Left ventricle myocardium superior (tissue), 1 donor: ENCODE data around the gene GALNT13. TPM values are rescaled to one million over a fixed set of nuclear protein-coding genes. Genes with fewer than 3 reads are reported as not detected.

Experiments used
- ATAC-seq: fragments of 200-7000 bp; cut with Tn5 transposase; one replicate; pipeline ENCODE4 v1.9.1; 2020; ENCODE audit warnings: mild to moderate bottlenecking, moderate library complexity
- DNase-seq: peaks from one replicate; pipeline ENCODE4 v3.0.0-alpha.2; 2020
- intact Hi-C: fragments of 100-400 bp; cut with micrococcal nuclease; formaldehyde crosslinking; loops from one replicate; pipeline ENCODE4 v1.11.0; 2022
- total RNA-seq: library from RNA; stranded (reverse); fragmentation: NEBNext Ultra II Directional; extraction: Animal tissue kit (Norgen Biotek cat#: 25700); gene quantifications from one replicate; pipeline ENCODE4 v1.2.1, GENCODE V29; 2021
- donor health status: DM: no; HTN: yes; CAD: no; lungs with severe emphysema.

Gene GALNT13
- total RNA-seq, 1 donor from 2014 or later = 0.15 TPM

DNA sequence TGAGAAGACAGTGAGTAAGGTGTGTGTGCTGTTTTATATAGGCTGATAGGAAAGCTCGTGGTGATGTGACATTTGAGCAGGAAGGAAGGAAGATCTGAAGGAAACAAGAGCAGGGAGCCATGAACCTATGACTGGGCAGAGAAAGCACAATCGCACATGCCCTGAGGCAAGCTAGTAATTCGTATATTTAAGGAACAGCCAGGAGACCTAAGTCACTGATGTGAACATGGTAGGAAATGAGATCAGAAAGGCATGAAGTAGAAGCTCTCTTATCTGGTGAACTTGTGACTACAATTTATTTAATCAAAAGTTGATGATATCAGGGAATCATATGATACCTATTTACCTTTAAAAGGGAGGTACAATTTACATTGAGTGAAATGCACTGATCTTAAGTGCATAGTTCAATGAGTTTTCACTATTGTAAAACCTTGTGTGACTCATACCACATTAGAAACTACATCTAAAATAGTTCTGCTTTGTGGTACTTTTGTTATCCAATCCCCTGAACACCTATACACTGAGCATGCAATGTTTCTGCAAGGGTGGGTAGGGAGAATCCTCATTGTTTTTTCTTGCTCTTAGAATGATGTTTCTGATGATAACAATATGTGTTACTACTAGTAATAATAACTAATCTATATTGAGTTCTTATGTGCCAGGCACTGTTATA, 67.5 kb downstream of the GALNT13 start:
- ATAC-seq = no peak
- DNase-seq = no peak
- intact Hi-C loops = no loop called here

DNA sequence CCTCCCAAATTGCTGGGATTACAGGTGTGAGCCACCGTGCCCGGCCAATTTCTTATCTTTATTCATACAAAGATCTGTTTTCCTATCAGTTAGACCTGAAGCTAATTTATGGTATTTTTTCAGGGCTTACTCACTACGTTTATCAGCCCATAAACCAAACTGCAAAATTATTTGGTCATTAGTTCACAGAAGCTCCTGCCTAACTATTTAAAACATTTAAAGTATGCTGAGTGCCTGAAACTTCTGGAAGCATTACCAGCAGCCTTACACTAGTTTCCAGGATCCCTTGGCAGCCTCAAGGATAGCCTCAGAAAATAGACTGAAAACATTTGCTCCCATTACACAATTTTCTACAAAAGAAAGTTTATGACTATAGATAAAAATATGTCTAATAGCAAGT, 68.8 kb downstream of the GALNT13 start:
- intact Hi-C loops = no loop called here
- ATAC-seq (no peak), DNase-seq (no peak)

DNA sequence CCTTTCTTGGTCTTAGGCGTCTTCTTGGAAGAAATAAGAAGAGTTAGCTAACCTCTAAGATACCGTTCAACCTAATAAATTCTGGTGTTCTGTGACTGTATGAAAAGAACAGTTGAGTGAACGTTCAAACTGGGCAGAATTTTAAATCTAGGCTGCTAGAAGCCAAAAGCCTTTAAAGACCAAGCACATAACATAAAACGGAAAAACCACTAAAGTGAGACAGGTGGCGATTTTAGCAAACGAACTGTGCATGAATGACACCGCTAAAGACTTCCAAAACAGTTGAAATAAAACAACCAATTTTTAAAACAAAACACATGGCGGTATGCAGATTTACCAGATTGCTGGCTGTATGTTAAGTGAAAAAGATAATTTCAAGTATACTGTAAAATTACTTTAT, 73.1 kb downstream of the GALNT13 start:
- ATAC-seq = no peak
- intact Hi-C loops = no loop called here
- no peak for DNase-seq

DNA sequence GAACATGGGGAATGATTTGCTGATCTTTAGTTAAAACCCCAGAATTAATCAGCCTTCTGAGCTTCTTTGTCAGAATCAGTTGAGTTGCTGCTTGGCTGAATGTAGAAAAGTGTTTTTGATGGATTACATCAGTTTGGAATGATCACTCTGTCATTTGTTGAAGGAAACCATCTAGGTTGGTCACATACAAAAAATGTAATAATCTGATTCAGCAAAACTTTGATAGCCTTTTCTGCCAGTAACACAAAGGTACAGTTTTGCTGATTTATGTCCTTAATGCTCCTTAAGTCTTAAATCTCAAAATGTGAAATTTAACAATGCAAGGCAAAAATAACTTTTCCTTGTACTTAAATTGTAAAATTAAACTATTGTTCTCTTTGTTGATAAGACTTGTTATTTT, 74.3 kb downstream of the GALNT13 start:
- intact Hi-C loops = no loop called here
- ATAC-seq (no peak), DNase-seq (no peak)

DNA sequence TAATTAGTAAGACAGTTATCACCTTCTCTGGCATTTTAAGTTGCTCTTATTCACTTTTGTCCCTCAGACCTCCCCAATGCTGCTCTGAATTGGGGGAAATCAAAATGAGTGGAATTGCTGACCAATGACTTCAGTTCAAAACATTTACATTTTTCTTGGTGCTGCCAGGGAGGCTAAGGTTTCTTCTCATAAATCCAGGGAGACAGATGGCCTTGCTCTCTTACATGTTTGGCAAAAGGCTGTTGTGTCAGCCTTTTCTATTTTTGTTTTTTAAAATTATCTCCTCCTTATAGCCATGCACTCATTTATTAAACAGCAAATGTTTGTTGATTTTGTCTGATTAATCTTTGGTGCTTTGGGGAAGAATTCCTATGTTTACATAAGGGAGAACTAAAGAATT, 82.0 kb downstream of the GALNT13 start:
- intact Hi-C loops = no loop called here
- DNase-seq (no peak), ATAC-seq (no peak)

DNA sequence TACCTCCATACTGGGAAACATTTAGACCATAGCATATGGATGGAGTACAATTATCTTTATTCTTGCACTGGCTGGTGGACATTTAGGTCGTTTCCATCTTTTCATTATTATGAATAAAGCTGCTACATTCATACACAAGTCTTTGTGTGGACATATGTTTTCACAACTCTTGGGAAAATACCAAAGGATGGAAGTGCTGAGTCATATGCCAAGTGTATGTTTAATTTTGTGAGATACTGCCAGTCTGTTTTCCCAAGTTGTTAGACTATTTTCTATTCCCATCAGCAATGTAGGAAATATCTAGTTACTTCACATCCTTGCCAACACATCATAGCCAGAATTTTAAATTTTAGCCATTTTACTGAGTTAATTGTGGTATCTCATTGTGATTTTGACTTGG, 91.5 kb downstream of the GALNT13 start:
- ATAC-seq (no peak), DNase-seq (no peak)
- intact Hi-C loops = no loop called here

DNA sequence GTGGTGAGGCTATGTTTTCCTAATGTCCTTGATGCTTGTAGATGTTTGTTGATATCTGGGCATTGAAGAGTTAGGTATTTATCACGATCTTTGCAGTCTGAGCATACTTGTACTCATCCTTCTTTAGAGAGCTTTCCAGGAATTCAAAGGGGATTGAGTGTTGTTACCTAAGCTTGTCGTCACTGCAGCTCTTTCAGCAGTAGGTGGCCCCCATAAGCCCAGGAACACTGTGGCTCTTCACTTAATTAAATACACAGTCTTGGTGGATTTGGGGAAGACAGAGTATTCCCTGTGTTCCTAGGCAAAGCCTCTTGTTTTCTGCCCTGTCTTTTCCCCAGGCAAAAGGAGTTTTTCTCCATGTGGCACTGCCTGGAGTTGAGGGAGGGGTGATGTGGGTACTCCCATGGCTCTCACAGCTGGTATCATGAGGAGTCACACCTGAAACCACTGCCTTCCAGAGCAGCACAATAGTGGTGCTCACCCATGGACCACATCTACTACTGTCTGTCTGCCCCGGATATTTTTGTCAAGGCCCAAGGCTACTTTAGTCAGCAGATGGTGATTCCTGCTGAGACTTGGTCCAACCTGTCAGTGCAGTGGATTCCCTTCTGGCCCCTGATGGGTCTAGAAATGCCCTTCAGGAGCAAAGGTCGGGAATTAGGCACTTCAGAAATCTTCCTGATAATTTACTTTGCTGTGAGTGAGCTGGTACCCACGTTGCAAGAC, 95.7 kb downstream of the GALNT13 start:
- intact Hi-C loops = no loop called here
- DNase-seq = no peak

DNA sequence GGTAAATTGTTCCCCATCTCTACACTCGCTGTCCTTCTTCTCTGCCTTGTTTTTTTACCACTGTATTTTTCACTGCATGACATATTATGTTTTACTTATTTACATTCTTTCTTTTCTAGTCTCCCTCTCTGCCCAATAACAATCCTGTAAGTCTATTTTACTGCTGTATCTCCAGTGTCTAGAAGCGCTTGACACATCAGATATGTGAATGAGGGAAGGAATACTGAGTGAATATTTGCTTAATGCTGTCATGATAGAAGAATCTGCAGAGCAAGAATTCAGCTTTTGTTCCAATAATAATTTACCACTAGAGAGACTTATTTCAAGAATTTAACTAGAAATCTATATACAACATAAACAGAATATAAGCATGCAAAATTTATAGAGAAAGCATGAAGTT, 99.5 kb downstream of the GALNT13 start:
- DNase-seq = no peak
- no peak for ATAC-seq
- intact Hi-C loops = no loop called here

More for the DNA sequence above, 95.7 kb downstream of the GALNT13 start:
- ATAC-seq = no peak

DNA sequence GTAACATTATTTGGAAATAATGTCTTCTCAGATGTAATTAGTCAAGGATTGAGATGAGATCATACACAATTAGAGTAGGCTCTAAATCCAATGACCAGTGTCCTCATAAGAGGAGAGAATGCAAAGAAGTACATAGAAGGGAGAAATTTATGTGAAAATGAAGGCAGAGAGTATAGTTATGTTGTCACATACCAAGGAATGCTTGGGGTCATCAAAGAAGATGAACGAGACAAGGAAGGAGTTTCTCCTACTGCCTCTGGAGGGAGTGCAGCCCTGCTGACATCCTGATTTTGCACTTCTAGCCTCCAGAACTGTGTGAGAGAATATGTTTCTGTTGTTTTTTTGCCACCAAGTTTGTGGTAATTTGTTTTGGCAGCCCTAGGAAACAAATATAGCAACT, 100.1 kb downstream of the GALNT13 start:
- ATAC-seq (no peak), DNase-seq (no peak)
- intact Hi-C loops = no loop called here

DNA sequence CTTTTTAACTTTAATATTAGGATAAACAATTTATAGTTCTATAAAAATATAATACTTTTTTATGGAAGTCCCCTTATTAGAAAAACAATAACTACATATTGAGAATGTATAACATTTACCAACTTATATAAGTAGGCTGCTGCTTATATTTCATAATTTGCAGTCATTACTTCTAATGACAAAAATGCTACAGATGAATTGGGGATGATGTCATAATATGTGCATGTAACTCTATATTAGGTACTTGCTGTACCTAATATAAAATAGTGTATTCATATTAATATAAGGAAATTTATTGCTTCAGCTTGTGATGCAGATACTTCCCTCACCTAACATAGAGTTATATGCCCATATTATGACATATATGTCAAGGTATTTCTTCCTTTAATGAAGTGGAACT, 100.7 kb downstream of the GALNT13 start:
- intact Hi-C loops = no loop called here
- DNase-seq (no peak), ATAC-seq (no peak)

DNA sequence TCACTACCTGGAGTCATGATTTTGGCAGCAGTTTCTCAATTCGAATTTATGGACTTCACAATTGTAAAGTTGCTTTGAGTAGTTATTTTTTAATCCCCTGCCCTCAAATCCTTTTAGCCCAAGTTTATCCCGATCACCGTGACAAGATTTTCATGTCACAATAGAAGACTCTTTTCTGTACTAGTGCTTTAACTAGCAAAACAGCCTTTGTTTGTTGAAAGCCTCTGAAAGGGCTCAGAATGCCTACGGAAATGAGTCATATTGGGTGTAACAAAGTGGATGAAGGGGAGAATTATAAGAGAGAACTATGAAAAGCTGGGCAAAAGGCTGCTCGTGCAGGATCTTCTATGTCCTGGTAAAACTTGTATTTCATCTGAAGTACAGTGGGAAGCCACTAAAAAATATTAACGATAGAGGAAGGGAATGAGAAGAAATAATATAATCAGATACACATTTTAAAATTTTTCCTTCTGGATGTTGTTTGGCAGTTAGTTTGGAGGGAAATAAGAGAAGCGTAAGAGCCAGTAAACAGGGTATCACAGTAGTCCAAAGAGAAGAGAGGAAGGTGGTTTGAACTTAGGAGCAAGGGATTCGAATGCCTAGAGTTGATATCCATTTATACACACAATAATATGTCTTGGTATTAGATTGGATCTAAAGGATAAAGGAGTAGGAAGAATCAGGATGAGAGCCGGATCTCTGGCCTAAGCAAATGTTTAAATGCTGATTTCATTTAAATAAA, 114.9 kb downstream of the GALNT13 start:
- intact Hi-C loops = no loop called here
- DNase-seq (no peak), ATAC-seq (no peak)

DNA sequence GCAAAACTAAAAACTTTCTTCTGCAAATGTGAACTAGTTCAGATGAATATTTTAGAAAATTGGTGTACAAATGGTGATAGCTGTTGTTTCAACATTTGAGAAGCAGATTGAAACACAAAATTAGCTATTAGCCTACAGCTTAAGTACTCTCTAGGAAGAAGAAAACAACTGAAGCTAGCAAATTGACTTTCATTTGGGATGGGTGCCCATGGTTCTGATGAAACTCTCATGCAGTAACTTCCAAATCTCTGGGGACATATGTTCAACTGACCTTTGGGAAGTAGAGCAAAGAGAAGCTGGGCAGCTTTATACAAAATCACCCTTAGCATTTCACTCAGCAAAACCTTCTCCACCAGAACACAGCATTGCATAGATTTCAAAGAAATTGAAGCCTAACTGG, 119.0 kb downstream of the GALNT13 start:
- DNase-seq = no peak
- intact Hi-C loops = no loop called here
- ATAC-seq = no peak

DNA sequence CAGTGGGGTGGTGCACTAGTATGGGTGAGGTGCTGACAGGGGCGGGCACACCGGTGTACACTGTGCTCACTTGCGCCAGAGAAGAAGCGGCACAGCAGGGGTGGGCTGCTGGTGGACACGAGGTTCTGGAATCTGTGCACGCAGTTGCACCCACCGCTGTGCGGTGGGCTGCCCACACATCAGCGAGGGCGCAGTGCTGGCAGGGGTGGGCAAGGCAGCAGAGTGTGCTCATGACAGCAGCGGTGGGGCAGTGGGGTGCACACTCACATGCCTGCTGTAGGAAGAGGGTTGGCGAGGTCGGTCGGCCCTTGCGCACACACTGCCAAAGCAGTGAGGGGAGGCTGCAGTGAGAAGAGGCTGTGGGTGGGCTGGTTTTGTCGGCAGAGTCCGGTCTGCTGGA, 141.8 kb downstream of the GALNT13 start:
- intact Hi-C loops = no loop called here
- no peak for DNase-seq
- ATAC-seq = no peak

DNA sequence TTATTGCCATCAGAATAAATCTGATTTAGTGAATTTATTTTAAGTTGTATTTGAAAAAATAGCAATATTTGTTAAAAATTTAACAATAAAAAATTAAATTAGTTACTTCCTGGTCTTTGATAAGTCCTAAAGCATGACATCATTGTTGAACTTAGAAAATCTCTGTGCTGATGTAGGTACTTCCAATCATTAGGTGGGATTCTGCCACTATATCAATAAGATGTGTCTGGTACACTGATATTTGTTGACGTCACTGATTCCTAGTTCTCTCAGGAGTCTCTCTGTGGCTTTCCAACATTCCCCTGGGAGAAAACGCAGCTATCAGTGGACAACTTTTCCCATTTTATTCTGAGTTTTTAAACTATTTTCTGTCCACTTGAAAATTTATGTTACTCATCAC, 143.5 kb downstream of the GALNT13 start:
- no peak for ATAC-seq
- no peak for DNase-seq
- intact Hi-C loops = no loop called here

DNA sequence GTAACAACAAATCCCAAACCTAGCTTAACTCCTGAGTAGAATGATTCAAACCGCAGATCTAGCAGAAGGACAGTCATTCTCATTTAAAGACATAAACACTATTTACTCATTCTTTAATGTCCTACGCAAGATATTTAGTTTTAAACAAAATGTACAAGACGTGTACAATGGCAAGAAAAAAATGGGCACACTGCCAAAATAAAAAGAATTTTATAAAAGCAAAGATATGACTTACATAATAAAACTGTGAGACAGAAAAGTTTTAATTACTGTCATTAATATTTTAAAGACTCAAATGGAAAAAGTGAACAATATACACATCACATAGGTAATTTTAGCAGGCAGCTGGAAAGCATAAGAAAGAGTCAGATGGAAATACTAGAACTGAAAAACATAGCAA, 157.8 kb downstream of the GALNT13 start:
- DNase-seq (no peak), ATAC-seq (no peak)
- intact Hi-C loops = no loop called here

DNA sequence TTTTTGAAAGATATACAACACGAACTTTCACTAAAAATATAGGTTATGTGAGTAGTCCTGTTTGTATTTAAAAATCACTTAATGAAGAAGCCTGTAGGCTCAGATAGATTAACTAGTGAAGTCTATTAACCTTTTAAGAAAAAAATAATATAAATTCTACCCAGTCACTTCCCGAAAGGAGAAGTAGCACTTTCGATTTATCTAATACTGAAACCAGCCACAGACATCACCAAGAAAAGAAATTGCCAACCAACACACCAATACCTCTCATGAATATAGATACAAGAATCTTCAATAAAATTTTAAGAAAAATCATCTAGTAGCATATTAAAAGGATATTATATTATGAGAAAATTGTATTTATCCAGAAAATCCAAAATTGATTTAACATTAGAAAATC, 160.5 kb downstream of the GALNT13 start:
- ATAC-seq = no peak

DNA sequence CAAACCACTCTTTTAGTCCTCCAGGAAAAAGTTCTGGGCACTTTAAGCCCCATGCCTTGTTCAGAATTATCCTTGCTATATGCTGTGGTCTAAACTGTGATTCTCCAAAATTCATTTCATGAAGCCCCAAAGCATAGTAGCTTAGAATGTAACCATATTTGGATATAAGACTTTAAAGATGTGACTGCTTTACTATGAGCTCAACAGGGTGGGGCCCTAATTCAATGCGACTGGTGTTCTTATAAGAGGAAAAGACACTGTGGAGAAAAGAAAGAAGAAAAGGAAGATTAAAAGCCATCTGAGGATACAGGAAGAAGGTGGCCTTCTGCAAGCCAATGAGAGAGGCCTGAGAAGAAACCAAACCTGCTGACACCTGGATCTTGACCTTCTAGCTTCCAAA, 174.8 kb downstream of the GALNT13 start:
- ATAC-seq = no peak
- intact Hi-C loops = no loop called here
- no peak for DNase-seq

More for the DNA sequence above, 160.5 kb downstream of the GALNT13 start:
- no peak for DNase-seq
- intact Hi-C loops = no loop called here

DNA sequence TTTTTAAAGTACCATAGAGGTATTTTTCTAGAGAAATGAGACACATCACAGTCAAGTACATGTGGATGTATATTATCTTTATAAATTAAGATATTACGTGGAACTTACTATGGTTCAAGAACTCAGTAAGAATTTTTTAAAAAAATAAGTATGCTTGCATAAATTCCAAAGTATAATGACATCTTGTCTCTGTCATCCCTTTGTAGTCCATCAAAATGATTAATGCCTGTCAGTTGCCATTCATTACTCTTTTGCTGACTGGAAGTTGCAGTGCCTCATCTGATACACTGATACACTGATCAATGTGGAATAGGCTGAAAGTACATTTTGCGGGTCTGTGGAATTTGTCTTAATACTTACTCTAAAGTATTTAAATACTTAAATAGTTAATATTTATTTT, 177.2 kb downstream of the GALNT13 start:
- no peak for DNase-seq
- ATAC-seq = no peak
- intact Hi-C loops = no loop called here

DNA sequence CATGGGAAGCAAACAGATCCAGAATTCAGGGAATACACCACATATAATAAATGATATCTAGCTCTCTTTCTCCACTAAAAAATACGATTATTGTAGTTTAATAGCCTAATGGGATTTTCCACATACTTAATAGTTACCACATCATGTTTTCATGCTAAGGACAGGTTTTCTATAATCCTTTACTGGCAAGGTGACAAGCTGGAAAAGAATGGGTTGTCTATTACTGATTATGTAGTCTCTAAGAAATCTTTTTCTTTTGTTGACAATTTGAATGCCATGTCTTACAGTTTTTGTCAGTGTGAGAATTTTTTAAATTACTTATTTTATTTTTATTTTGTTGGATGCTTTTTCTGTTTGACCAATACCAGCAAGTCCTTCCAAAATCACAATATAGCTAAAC, 177.8 kb downstream of the GALNT13 start:
- intact Hi-C loops = no loop called here
- DNase-seq = no peak

DNA sequence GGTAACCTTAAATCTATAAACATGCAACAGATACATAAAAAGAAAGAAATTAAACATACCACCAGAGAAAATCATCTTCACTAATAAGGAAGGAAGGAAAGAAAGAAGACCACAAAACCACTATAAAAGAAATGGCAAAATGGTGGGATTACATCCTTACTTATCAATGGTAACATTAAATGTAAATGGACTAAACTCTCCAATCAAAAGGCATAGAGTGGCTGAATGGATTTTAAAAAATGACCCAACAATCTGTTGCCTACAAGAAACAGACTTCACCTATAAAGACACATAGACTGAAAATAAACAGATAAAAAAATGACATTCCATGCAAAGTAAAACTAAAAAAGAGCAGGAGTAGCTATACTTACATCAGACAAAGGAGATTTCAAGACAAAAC, 195.4 kb downstream of the GALNT13 start:
- intact Hi-C loops = no loop called here
- ATAC-seq (no peak), DNase-seq (no peak)

More for the DNA sequence above, 177.8 kb downstream of the GALNT13 start:
- no peak for ATAC-seq

DNA sequence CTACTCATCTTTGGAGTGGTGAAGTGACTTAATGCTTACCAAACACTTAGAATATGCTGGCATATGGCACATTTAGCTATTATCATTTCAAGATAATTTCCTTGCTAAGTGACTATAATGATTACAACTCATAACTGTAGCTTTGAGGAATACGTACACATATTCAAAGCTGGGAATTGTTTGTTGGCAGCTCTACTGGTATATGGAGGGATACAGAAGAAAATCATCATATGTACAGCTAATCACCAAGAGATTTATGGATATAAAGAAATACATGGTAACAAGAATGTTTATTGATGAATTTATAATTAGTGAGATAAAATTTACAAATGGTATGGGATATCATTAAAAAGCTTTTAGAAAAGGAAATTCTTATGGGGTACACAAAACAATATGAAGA, 207.2 kb downstream of the GALNT13 start:
- no peak for ATAC-seq
- no peak for DNase-seq
- intact Hi-C loops = no loop called here
